Heart right ventricle (tissue), 16 donors: Measurements from ENCODE around the gene CELSR3. TPM values are rescaled to one million over a fixed set of nuclear protein-coding genes. Genes with fewer than 3 reads are reported as not detected.

Experiments used
- ATAC-seq, 8 donors: fragments of 200-7000 bp; cut with Tn5 transposase; one replicate each; pipeline ENCODE4 v1.9.1; 2020; ENCODE audit warnings: mild to moderate bottlenecking in 8 of 8, moderate library complexity in 8 of 8, moderate number of reproducible peaks in 1 of 8
- DNase-seq, 2 donors: peaks; one replicate each; pipeline ENCODE4 v3.0.0-alpha.2; 2020
- H3K27ac ChIP-seq, 10 donors: fragments of 200-600 bp; sonication (generic) in 2 of 10; one replicate each; pipeline versions ENCODE4 v1.5.0 to v1.8.0; 2020 to 2022; ENCODE audit warnings: mild to moderate bottlenecking in 3 of 10
- H3K27me3 ChIP-seq, 7 donors: fragments of 200-600 bp; one replicate each; pipeline ENCODE4 v1.8.0; 2021 to 2022; ENCODE audit warnings: mild to moderate bottlenecking in 2 of 7
- H3K36me3 ChIP-seq, 9 donors: fragments of 200-600 bp; sonication (generic) in 1 of 9; one replicate each; pipeline versions ENCODE4 v1.5.0 to v1.8.0; 2020 to 2022; ENCODE audit warnings: mild to moderate bottlenecking in 2 of 9
- H3K4me1 ChIP-seq, 9 donors: fragments of 200-600 bp; sonication (generic) in 1 of 9; one replicate each; pipeline versions ENCODE4 v1.5.0 to v1.8.0; 2020 to 2022; ENCODE audit warnings: mild to moderate bottlenecking in 4 of 9
- H3K4me3 ChIP-seq, 10 donors: fragments of 200-600 bp; sonication (generic) in 2 of 10; one replicate each; pipeline versions ENCODE4 v1.5.0 to v1.8.0; 2020 to 2022; ENCODE audit warnings: mild to moderate bottlenecking in 7 of 10, moderate library complexity in 2 of 10
- H3K9me3 ChIP-seq, 11 donors: fragments of 200-600 bp in 10 of 11; sonication (generic) in 2 of 11; one replicate each; pipeline versions ENCODE4 v1.5.0 to v1.8.0; 2013 to 2022; ENCODE audit warnings: mild to moderate bottlenecking in 2 of 11, control low read depth in 1 of 11, moderate library complexity in 1 of 11
- WGBS, 2 donors: extraction: QIAGEN DNeasy Blood & Tissue Kit; methylation state at CpG; one replicate each; pipeline ENCODE4 v1.1.7; 2013; ENCODE audit warnings: inconsistent platforms in 1 of 2; 5-methylcytosine and 5-hydroxymethylcytosine counted together
- intact Hi-C, 10 donors: fragments of 100-400 bp; cut with DNase I; formaldehyde crosslinking; loops; one replicate each; pipeline versions ENCODE4 v1.11.1 to v1.14.2; 2022
- polyA plus RNA-seq, 2 donors: library from polyadenylated mRNA; stranded (reverse); fragments of 200-250 nt; gene quantifications; one replicate each; pipeline ENCODE4 v1.2.3, GENCODE V29; 2013
- total RNA-seq, 10 donors: library from RNA; stranded (reverse); fragmentation: NEBNext Ultra II Directional in 3 of 10; extraction: Animal tissue kit (Norgen Biotek cat#: 25700) in 3 of 10; gene quantifications; one replicate each; pipeline versions ENCODE4 v1.2.1 to v1.2.4, GENCODE V29; 2021 to 2023
- TF ChIP-seq, protein P1 (sequence below), 9 donors: fragments of 200-600 bp; sonication (generic) in 2 of 9; IDR thresholded peaks; one replicate each; pipeline versions ENCODE4 v1.5.0 to v1.8.0; 2021 to 2022; ENCODE audit warnings: antibody characterized with exemption in 9 of 9, mild to moderate bottlenecking in 5 of 9, moderate library complexity in 1 of 9
- donor health status: Arrhythmogenic right ventricular cardiomyopathy.
- donor health status: ischemic (EF 13 %, LVEDD 7.1; RV severe dilation, severe dysfunction).
- donor health status: healthy with polysubstance abuse.
- donor health status: DM: no; HTN: yes; CAD: no.
- donor health status: DM: no; HTN: no; CAD: no.
- donor health status: ischemic (EF 25% LVEDD 6.9; RV normal size, moderate dysfunction).
- donor health status: ischemic (EF 25% LVEDD 5.7; RV mildly dilated, moderate dysfunction).
- donor health status: healthy.
- donor health status: DM: yes; HTN: yes; CAD: no.
- donor health status: Ischemic cardiomyopathy.
- donor health status: ischemic (EF 35%, LVEDD 5.7; RV mildly dilated, moderate dysfunction).
- donor health status: nonischemic (EF 11% LVEDD 7.7; RV severe dilation, severe dysfunction).
- donor health status: DM: yes; HTN: yes; CAD: no.
- donor health status: PGD.
- donor health status: ischemic (EF 29% LVEDD 5.4; RV normal size, mild dysfunction).
- donor health status: nonischemic (EF 23%, LVEDD 6.1; RV moderate dilation, normal function).

CELSR3 gene
- total and polyA plus RNA-seq, 12 donors: 0.10 to 0.44 (median 0.17) TPM

DNA sequence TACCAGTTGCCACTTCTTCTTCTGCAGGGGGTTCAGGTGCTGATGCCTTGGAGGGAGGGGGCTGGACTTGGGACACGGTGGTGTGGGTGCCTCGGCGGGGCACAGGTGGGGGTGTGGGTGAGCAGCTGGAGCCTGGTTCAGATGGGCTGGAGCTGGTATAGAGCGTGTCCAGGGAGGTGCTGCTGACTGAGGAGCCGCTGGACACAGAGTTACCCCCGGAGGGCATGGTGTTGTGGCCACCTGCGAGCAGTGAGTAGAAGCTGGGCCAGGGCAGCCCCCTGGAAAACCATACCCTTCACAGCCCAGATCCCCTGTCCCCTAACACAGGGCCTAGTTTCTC is 18.8 kb upstream of the CELSR3 start:
- no peak for DNase-seq
- no peak overlapping the region for H3K4me3 ChIP-seq
- ATAC-seq: no peak
- intact Hi-C loops: loop anchor here in 1 of 10 donors (10.0 kb wide), 1 partner anchor 217 kb away; a partner anchor contains a TSS
- H3K4me1 ChIP-seq: peaks cover 14 to 31% (median 23%) of the 10 kb centered on the region in 9 donors
- TF ChIP-seq, protein P1, sequence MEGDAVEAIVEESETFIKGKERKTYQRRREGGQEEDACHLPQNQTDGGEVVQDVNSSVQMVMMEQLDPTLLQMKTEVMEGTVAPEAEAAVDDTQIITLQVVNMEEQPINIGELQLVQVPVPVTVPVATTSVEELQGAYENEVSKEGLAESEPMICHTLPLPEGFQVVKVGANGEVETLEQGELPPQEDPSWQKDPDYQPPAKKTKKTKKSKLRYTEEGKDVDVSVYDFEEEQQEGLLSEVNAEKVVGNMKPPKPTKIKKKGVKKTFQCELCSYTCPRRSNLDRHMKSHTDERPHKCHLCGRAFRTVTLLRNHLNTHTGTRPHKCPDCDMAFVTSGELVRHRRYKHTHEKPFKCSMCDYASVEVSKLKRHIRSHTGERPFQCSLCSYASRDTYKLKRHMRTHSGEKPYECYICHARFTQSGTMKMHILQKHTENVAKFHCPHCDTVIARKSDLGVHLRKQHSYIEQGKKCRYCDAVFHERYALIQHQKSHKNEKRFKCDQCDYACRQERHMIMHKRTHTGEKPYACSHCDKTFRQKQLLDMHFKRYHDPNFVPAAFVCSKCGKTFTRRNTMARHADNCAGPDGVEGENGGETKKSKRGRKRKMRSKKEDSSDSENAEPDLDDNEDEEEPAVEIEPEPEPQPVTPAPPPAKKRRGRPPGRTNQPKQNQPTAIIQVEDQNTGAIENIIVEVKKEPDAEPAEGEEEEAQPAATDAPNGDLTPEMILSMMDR (IDR thresholded peaks at IDR 0.05): no peak
- no peak overlapping the region for H3K27ac ChIP-seq
- H3K27me3 ChIP-seq: no peaks in the 10 kb centered on the region
- no peaks in the 10 kb centered on the region for H3K9me3 ChIP-seq
- peaks cover 0 to 63% (median 47%) of the 10 kb centered on the region in 9 donors for H3K36me3 ChIP-seq
- WGBS, 2 donors: 93 to 95% methylated on average over 7 of the region's 7 CpGs

DNA sequence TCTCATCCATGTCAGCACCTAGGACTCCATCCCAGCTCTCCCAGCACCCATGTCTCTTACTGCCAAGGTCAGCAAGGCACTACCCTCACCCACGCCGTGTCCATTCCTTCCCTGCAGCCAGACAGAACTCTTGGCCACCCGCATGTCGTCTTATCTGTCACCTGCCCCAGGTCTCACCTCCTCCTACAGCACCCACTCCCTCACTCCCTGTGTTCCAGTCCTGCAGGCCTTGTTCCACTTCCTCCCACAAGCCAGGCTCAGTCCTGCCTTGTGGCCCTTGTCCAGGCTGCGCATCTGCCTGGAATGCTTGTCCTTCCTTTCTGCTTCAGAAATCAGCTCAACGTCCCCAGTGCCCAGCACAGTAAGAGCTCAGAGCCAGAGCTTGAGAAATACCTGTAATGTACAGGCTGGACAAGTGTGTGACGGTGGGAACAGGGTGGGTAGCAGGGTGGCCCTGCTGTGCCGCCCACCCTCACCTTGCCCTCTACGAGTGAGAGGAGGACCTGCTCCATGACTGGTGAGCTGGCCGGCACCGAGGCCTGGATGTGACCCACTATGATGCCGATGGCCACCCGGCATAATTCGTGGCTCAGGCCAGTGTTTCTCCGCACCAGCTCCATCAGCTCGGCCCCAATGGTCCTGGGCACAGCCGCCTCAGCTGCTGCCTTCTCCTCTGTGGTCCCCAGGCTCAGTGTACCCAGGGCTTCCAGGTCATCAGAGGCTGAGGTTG is 18.3 kb upstream of the CELSR3 start:
- no peaks in the 10 kb centered on the region for H3K27me3 ChIP-seq
- H3K9me3 ChIP-seq: no peaks in the 10 kb centered on the region
- ATAC-seq (no peak), DNase-seq (no peak)
- no peak overlapping the region for H3K27ac ChIP-seq
- peaks cover 9 to 26% (median 18%) of the 10 kb centered on the region in 9 donors for H3K4me1 ChIP-seq
- intact Hi-C loops: loop anchor here in 1 of 10 donors (10.0 kb wide), 1 partner anchor 216 kb away; a partner anchor contains a TSS
- H3K4me3 ChIP-seq: no peak overlapping the region
- H3K36me3 ChIP-seq: peaks cover 0 to 68% (median 51%) of the 10 kb centered on the region in 9 donors
- TF ChIP-seq, protein P1 (IDR thresholded peaks at IDR 0.05): no peak
- 92 to 96% methylated on average over 17 of the region's 17 CpGs for WGBS, 2 donors

DNA sequence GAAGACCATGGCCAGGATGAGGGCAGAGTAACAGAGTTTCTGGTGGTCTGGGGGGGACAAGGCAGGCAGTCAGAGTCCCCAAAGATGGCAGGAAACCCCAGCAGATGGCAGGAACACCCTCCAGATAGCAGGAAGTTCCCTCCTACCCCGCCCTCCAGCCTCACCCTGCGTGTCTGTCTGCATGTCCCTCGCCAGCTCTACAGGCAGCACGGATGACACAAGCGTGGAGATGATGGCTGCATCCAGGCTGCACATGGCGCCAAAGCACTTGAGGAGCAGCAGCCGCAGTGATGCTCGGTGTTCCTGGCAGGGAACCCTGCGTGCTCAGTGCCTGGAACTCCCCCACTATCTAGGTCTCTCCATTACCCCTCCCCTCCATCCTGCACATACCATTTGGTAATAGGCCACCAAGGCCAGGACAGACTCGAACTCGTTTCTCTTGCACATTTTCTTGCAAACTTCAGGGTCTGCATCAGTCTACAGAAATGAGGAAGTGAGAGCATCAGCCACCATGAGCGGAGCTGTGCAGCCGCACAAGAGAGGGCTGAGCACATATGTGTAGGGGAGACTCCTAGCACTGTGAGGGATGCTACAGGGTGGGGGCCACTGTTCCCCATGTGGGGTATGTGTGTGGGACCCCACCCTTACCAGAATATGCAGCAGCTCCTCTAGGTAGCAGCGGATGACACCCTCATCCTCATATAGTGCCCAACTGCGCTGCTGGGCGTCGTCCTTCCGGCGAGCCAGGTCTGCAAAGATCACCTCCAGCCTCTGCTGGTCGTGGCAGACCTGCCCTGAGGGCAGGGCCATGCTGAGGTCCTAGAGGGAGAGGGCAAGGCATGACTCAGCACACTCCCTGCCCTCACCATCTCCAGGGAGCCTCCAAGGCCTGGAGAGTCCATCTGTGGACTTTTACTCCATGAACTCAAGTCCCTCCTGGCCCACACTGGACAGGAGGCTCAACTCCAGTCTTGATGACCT is 17.0 kb upstream of the CELSR3 start:
- peaks cover 0 to 81% (median 51%) of the 10 kb centered on the region in 9 donors for H3K36me3 ChIP-seq
- H3K4me1 ChIP-seq: peaks cover 9 to 20% (median 16%) of the 10 kb centered on the region in 9 donors
- no peaks in the 10 kb centered on the region for H3K9me3 ChIP-seq
- no peaks in the 10 kb centered on the region for H3K27me3 ChIP-seq
- WGBS, 2 donors: 91 to 92% methylated on average over 20 of the region's 20 CpGs
- H3K27ac ChIP-seq: no peak overlapping the region
- intact Hi-C loops: loop anchor here in 1 of 10 donors (10.0 kb wide), 1 partner anchor 215 kb away; a partner anchor contains a TSS
- TF ChIP-seq, protein P1 (IDR thresholded peaks at IDR 0.05): no peak
- no peak overlapping the region for H3K4me3 ChIP-seq
- ATAC-seq: no peak
- DNase-seq: no peak
